Transverse colon (tissue), 4 donors: Measurements from ENCODE around the gene GSAP. TPM values are rescaled to one million over a fixed set of nuclear protein-coding genes. Genes with fewer than 3 reads are reported as not detected.

Experiments used
- DNase-seq: peaks from one replicate; pipeline ENCODE4 v3.0.0-alpha.2; 2019
- H3K27ac ChIP-seq, 4 donors: fragments of 200-600 bp; sonication (generic); 2 replicates each; pipeline ENCODE4 v1.5.1; 2016 to 2018; ENCODE audit warnings: inconsistent platforms in 4 of 4
- H3K27me3 ChIP-seq: fragments of 200-600 bp; sonication (generic); 2 replicates; pipeline ENCODE4 v1.5.1; 2017; ENCODE audit warnings: inconsistent platforms
- H3K36me3 ChIP-seq, 4 donors: fragments of 200-600 bp; sonication (generic); 2 replicates each; pipeline ENCODE4 v1.5.1; 2017 to 2019; ENCODE audit warnings: inconsistent platforms in 4 of 4
- H3K4me1 ChIP-seq, 4 donors: fragments of 200-600 bp; sonication (generic); 2 replicates each; pipeline ENCODE4 v1.5.1; 2017 to 2020; ENCODE audit warnings: inconsistent platforms in 4 of 4
- H3K4me3 ChIP-seq, 4 donors: fragments of 200-600 bp; sonication (generic); 1 replicate in 1 of 4; 2 replicates in 3 of 4; pipeline versions ENCODE4 v1.5.1 to v1.6.1; 2017 to 2019; ENCODE audit warnings: inconsistent platforms in 4 of 4
- H3K9me3 ChIP-seq, 2 donors: fragments of 200-600 bp; sonication (generic); 2 replicates each; pipeline ENCODE4 v1.5.1; 2017 to 2019; ENCODE audit warnings: inconsistent platforms in 2 of 2
- CTCF ChIP-seq, 5 experiments: fragments of 200-600 bp in 3 of 5; fragments of 450-650 bp in 2 of 5; sonication (generic) in 3 of 5; IDR thresholded peaks; 1 replicate in 2 of 5; 2 replicates in 3 of 5; pipeline ENCODE4 v1.5.1; 2016 to 2017; ENCODE audit warnings: antibody characterized with exemption in 5 of 5, inconsistent platforms in 3 of 5, mild to moderate bottlenecking in 2 of 5, moderate library complexity in 1 of 5
- EP300 ChIP-seq: sonication (generic); formaldehyde crosslinking; IDR thresholded peaks from one replicate; pipeline ENCODE4 v1.6.1; 2017; ENCODE audit warnings: antibody characterized with exemption, low read depth
- POLR2A ChIP-seq: fragments of 450-650 bp; IDR thresholded peaks from one replicate; pipeline ENCODE4 v1.6.1; 2016; ENCODE audit warnings: antibody characterized with exemption, mild to moderate bottlenecking, moderate library complexity
- POLR2AphosphoS5 ChIP-seq, 3 donors: sonication (generic); formaldehyde crosslinking; IDR thresholded peaks; one replicate each; pipeline ENCODE4 v1.6.1; 2016; ENCODE audit warnings: antibody characterized with exemption in 3 of 3
- WGBS, 2 donors: methylation state at CpG; one replicate each; pipeline ENCODE4 v1.1.5; 2018; ENCODE audit warnings: low coverage in 1 of 2; 5-methylcytosine and 5-hydroxymethylcytosine counted together
- in situ Hi-C, 4 donors: fragments of 200-750 bp; cut with MboI; loops; one replicate each; pipeline versions ENCODE4 v1.15.0 to v1.15.1; 2017; ENCODE audit warnings: low sequenced_read_pairs in 3 of 4, low pct_ligation_motif_present in 1 of 4, low pct_unique_long_range_greater_than_20kb in 1 of 4
- intact Hi-C: fragments of 100-400 bp; cut with DNase I; formaldehyde crosslinking; loops from one replicate; pipeline ENCODE4 v1.15.1; 2023; ENCODE audit warnings: low total_unique reads
- total RNA-seq, 4 donors: library from RNA; depleted of rRNA; stranded (reverse); fragments of >200 nt; gene quantifications; one replicate each; pipeline ENCODE4 v1.1.0, GENCODE V29; 2016

The GSAP gene
- total RNA-seq, 4 donors from 2014 or later: 5.0 to 25.2 (median 15.5) TPM

DNA sequence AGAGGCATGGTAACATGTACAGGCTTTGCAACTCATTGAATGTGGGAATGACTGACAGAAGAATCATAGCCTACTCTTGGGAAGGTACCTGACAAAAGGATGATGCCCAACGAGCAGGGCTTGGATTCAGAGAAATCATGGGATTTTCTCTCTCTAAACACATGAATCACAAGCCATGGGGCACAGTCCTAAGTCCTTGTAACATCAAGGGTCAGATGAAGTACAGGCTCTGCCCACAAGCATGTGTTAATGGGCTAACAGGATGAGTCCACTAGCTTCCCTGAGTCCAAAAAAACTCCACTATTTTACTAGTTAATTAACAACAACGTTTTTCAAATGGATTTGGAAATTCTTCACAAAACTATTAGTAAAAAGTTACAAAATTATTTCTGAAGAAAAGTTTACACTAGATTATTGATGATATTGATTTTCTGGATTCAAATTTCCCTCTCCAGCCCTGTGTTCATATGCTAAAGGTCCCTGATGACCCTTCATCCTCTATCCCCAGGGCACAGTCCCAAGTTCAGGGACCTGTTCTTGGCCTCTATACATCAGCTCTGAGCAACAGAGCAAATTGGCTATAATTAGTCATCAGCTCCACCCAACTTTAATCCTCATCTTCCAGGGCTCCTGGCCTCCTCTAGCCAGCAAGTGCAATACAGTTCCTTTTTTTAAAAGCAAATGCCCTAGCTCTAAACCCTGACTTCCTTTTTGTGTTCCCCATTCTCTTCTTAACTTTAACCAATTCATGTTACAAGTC lies 99.8 kb downstream of the GSAP start:
- Histone ChIP-seq H3K4me3 (no peak overlapping the region), H3K27me3 (no peaks in the 10 kb centered on the region), H3K9me3 (no peaks in the 10 kb centered on the region), H3K27ac (no peak overlapping the region), H3K4me1 (peaks cover 0 to 22% (median 8%) of the 10 kb centered on the region in 4 donors), H3K36me3 (no peaks in the 10 kb centered on the region)
- WGBS, 2 donors: 73 to 74% methylated on average over 2 of the region's 2 CpGs
- no peak for DNase-seq
- no peak for TF ChIP-seq EP300
- no peak for TF ChIP-seq POLR2AphosphoS5 (IDR thresholded peaks at IDR 0.05)
- no peak for TF ChIP-seq POLR2A
- TF ChIP-seq CTCF (IDR thresholded peaks at IDR 0.05): no peak
- intact Hi-C loops (no loop called here), in situ Hi-C loops (no loop called here)

DNA sequence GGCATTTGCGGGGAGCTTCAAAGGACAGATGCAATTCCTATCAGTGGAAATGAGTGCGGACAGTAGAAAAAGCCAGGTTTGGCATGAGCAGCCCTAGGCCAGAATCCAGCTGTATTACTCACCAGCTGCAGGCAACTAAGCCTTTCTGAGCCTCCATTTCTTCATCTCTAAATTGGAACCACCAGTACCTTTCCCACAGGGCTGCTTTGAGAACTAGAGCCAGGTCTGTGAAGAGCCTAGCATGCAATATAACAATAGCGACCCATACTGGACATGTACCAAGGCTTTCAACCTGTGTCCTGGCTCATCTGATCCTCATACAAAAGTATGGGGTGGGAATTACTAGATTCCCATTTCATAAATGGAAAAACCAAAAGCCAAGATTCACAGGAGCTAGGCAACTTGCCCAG lies 101.0 kb downstream of the GSAP start:
- WGBS, 2 donors: 71 to 96% methylated on average over 2 to 3 of the region's 3 CpGs
- no peak for DNase-seq
- in situ Hi-C loops (no loop called here), intact Hi-C loops (no loop called here)
- H3K9me3 ChIP-seq: no peaks in the 10 kb centered on the region
- no peak overlapping the region for H3K27ac ChIP-seq
- no peak overlapping the region for H3K4me3 ChIP-seq
- TF ChIP-seq POLR2A (no peak), POLR2AphosphoS5 (IDR thresholded peaks at IDR 0.05) (no peak), EP300 (no peak), CTCF (IDR thresholded peaks at IDR 0.05) (no peak)
- H3K36me3 ChIP-seq: no peaks in the 10 kb centered on the region
- H3K27me3 ChIP-seq: no peaks in the 10 kb centered on the region
- H3K4me1 ChIP-seq: peaks cover 0 to 22% (median 8%) of the 10 kb centered on the region in 4 donors

- Histone ChIP-seq H3K27ac (no peak overlapping the region), H3K9me3 (no peaks in the 10 kb centered on the region)
Measured at GRCh38 chr7:77313876-77314480, 102.2 kb downstream of the GSAP start.

More at GRCh38 chr7:77313876-77314480, 102.2 kb downstream of the GSAP start:
- Histone ChIP-seq H3K4me3 (no peak overlapping the region), H3K36me3 (no peaks in the 10 kb centered on the region), H3K4me1 (peaks cover 0 to 22% (median 8%) of the 10 kb centered on the region in 4 donors), H3K27me3 (no peaks in the 10 kb centered on the region)
- intact Hi-C loops: no loop called here
- DNase-seq: no peak
- in situ Hi-C loops: no loop called here
- TF ChIP-seq POLR2A (no peak), CTCF (IDR thresholded peaks at IDR 0.05) (no peak), EP300 (no peak), POLR2AphosphoS5 (IDR thresholded peaks at IDR 0.05) (no peak)
- WGBS, 2 donors: 73 to 100% methylated on average over 2 to 5 of the region's 5 CpGs
